Nucleus accumbens (tissue), 56 donors: ENCODE data around the gene CSAG3.

ENCODE experiments used
- DNase-seq, 56 donors: peaks; one replicate each; lab custom pipeline; 2025; lab: John Stamatoyannopoulos, UW

Gene CSAG3

GRCh38 chrX:152798945-152799344, 39.9 kb downstream of the CSAG3 start:
- DNase-seq: no peak

- DNase-seq: no peak
Observed at GRCh38 chrX:152806035-152806434, 47.0 kb downstream of the CSAG3 start.
